DMS 273 (cell line): Measurements from ENCODE around the gene NVL.
"Not testable (repeated sequence)": the region's sequence is repeated elsewhere in the genome, so short reads cannot be mapped to it uniquely, and the experiment has no call there.

Source experiments
- DNase-seq: peaks from one replicate; lab custom pipeline; 2025; ENCODE audit not compliant: unreplicated experiment; lab: John Stamatoyannopoulos, UW

The NVL gene

DNA sequence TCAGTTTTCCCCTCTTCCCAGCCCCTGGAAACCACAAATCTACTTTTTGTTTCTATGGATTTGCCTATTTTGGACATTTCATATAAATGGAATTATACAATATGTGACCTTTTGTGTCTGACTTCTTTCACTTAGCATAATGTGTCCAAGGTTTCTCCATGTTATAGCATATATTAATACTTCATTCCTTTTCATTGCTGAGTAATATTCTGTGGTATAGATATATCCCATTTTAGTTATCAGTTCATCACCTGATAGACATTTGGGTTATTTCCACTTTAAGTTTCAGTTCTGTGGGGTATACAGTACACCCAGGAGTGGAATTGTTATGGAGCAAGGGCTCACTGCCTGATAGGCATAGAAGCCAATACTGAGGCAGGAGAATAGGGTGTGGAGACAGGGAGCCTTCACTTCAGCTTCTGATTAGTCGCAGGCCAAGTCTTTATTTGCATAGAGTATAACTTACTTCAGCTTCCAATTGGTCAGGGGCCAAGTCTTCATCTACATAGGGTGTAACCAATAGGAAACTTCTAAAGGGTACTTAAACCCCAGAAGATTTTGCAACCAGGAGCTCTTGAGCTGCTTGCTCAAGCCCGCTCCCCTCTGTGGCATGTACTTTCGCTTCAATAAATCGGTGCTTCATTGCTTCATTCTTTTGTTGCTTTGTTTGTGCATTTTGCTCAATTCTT, 8.3 kb upstream of the NVL start:
- DNase-seq: peak; percentile 12

DNA sequence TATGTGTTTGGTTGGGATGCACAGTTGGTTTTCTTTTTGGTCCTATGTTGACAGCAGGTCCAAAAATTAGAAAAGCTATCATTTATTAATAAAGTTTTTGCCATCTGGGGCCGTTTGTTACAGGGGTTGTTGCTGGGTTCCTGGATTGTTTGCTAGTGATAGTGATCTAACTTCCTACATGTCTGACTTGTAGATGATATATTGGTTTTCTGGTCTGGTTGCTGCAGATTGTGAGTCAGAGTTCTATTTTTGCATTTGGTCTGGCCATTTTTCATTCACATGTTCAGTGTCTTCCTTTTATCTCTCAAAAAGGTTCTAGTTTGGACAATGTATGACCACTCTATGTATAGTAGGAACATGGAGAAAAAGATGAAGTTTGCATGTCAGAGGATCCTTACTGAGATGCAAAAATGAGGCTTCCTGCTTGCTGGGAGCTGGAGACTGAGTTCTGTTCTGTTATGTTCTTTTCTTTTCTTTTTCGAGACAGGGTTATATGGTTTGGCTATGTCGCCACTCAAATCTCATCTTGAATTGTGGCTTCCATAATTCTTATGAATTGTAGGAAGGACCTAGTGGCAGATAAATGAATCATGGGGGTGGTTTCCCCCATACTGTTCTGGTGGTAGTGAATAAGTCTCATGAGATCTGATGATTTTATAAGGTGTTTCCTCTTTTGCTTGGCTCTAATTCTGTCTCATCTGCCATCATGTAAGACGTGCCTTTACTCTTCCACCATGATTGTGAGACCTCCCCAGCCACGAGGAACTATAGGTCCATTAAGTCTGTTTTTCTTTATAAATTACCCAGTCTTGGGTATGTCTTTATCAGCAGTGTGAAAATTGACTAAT, 4.2 kb upstream of the NVL start:
- DNase-seq: no peak

DNA sequence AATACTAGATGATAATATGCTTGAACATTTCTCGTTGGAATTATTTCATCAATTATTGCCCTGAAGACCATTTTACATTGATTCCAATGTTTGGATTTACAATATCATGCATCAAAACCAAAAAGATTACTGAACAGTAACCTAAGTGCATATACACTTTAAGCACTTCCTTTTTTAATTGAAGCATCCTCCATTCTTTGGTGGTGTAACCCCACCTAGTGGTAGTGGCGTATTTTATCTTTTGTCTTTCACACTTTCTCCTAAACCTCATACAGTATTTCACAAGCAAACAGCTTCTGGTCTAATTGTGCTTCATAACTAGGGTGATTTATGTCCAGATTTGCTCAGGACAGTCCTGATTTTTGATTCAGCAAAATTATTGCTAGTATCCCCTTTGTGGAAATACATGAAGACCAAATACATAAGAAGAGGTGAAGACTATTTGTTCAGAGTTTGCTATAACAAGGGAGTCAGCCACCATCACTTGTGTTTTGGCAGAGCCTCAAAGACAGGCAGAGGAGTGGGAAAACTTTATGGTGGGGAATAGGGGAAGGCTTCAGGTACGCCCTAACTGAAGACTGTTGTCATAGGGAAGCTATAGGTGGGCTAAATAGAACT, 3.4 kb upstream of the NVL start:
- DNase-seq: peak; percentile 80

DNA sequence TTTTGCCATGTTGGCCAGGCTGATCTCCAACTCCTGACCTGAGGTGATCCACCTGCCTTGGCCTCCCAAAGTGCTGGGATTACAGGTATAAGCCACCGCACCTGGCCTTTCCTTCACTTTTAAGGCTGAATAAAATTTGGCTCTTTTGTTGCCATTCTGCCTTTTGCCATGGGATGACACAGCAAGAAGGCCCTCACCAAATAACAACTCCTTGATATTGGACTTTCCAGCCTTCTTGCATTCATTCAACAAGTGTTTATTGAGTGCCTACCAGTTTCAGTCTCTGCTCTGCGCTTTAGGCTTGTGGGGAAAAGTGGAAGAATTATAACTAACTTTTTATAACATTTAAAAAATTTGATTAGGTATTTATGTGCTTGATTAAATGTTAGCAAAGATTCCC, 1.9 kb upstream of the NVL start:
- DNase-seq: no peak

GRCh38 chr1:224331326-224331725, 1.4 kb upstream of the NVL start:
- no peak for DNase-seq

DNA sequence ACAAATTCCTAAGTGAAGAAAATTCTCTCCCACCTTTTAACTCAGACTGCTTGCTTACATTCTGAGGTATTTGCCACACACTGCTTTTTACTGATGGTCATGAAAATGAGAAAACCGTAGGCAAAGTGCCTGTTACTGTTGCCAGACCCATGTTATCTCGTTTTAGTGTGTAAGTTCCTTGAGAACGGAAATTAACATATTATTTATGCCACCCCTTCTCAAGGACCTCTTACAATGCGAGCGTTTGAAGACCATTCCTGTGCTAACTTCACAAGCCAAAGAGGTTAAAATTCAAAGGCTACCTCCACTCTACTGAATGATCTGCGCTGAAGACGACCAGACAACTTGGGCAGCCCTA, 509 bp downstream of the NVL start:
- no peak for DNase-seq

- DNase-seq: no peak
Measured at GRCh38 chr1:224328644-224329043, 1.3 kb downstream of the NVL start.

DNA sequence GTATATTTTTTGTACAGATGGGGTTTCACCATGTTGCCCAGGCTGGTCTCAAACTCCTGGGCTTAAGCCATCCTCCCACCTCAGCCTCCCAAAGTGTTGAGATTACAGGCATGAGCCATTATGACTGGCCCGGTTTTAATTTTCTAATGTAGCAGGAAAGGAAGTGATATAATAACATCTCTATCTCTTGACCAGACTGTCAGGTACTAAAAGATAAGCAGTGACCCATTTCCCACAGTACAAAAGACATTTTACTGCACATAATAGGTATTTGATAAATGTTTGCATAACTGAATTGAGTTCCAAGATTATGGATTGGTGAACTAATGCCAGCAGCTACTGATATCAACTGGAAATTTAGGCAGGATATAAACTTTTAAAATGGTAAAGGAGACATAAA, 4.0 kb downstream of the NVL start:
- DNase-seq: no peak

DNA sequence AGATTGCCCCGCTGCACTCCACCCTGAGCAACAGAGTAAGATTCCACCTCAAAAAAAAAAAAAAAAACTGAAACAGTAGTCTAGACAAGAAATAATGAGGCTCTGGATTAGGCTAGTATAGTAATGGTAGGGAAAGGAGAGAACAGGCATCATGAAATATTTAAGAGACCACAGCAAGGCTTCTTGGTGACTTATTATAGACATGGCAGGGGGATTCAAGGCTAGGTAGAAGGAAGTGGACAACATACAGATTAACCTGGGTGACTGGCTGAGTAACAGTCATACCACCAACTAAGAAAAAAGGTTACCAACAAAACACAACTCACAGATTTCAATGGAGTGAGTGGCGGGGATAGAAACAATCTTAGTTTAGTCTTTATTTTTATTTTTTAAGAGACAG, 8.3 kb downstream of the NVL start:
- DNase-seq: no peak

DNA sequence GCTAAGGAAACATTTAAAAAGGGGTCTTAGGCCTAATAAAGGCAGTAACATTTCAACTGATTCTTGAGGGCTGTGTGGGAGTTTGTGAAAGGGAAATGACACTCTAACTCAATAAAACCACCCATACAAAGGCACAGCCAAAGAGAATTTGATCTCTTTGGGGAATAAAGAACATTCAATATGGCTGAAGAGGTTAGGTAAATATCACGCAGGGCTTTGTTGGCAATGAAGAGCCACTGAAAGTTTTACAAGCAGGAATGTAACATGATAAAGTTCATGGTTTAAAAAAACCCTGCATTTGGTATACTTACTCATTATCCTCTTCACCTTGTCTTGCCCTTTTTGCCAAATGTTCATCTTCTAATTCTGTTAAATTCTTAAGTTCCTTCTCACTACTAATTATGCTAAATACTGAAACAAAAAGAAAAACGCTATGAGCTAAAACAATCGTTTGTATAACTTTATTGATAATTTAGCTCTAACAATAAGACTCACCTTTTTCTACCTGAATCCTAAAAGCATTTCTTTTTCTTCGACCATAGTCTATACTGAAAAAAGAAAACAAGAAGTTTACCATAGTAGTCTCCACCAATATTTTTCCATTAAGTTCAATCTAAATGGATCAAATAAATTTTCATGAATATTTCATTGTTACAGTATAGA, 12.5 kb downstream of the NVL start:
- DNase-seq: no peak

GRCh38 chr1:224312025-224312424, 17.9 kb downstream of the NVL start:
- no peak for DNase-seq

DNA sequence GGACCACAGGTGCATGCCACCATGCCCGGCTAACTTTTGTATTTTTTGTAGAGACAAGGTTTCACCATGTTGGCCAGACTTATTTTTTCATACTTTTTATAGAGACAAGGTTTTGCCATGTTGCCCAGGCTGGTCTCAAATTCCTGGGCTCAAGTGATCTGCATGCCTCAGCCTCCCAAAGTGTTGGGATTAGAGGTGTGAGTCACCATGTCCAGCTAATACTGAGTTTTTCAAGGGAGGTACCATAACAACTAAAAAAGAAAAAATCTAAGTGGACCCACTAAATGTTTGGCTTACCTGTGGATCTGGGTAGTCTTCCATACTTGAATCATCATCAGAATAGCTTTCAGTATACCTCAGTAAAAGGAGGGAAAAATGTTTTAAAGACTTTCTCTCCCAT, 18.5 kb downstream of the NVL start:
- DNase-seq: not testable (repeated sequence)

GRCh38 chr1:224308064-224308463, 21.9 kb downstream of the NVL start:
- no peak for DNase-seq

DNA sequence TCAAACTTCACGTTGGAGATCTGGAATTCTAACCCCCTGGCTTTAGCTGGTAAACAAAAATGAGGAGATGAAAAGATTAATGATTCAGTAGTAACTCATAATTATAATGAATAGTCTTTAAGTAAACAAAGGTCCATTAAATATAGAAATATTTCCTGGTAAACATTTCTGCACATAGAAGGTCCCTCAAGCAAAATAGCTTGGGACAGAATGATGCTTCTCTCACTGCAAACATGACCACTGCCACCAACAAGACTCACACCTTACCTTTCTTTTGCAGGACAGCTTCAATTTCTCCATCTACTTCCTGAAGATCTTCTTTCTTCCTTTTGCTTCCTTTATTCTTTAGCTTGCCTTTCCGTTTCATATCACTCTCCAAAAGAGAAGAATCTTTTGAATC, 25.2 kb downstream of the NVL start:
- no peak for DNase-seq

DNA sequence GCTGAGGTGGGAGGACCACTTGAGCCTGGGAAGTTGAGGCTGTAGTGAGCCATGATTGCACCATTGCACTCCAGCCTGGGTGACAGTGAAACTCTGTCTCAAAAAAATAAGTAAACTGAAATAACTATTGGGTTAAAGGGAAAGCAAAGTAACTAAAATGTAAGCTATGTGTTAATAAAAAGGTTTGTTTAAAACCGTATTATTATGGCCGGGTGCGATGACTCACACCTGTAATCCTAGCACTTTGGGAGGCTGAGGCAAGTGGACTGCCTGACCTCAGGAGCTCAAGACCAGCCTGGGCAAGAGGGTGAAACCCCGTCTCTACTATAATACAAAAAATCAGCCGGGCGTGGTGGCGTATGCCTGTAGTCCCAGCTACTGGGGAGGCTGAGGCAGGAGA, 27.0 kb downstream of the NVL start:
- no peak for DNase-seq

GRCh38 chr1:224301391-224301790, 28.6 kb downstream of the NVL start:
- no peak for DNase-seq

DNA sequence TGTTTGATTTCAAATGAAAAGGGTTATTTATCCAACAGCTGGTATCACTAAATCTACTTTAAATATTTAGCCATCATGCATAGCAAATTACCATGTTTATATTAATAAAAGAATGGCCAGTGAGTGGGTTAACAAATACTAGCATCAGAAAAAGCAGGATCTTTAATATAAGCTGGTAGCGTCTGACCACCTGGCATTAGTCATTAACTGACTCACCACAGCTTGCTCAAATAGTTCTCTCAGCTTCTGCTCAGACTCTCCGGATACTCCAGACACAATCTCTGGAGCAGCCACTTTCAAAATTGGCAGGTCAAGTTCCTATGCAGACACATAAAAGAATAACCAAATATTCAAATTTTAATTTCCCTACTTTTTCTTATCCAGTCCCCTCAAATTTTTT, 29.6 kb downstream of the NVL start:
- no peak for DNase-seq

DNA sequence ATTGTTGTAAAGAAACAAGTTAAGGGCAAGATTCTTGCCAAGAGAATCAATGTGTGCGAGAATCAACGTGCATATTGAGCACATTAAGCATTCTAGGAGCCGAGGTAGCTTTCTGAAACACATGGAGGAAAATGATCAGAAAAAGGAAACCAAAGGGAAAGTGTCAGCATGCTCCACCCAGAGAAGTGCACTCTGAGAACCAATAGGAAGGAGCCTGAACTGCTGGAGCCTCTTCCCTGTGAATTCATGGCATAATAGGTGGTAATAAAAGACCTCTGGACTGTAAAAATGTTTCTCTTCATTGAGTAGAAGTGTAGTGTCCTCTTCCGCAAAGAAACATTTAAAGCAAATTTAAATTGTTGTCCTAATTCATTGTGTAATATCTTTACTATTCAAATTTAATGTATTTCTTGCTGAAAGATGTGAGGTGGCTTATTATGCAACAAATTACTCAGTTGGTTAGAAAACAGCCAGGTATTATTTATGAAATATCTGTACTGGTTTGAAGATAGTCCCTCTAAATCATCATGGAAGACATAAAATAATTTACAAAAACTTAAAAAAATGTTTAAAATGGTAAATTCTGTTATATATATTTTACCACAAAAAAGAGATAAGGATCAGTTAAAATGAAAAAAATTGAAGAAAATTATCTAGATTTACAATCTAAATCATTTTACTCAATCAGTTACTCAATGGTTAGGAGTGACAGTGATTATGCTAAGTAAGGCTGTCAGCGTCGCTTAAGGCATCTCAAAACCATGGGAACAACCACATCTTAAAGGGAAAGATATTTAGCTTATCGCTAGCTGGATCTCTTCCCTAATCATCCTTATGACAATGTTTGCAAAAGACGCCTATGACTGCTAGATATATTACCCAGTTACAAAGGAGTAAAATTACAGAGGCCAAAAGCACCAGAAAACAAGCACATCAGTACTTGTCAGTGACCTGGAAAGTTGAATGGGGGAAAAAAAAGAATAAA, 31.3 kb downstream of the NVL start:
- no peak for DNase-seq

DNA sequence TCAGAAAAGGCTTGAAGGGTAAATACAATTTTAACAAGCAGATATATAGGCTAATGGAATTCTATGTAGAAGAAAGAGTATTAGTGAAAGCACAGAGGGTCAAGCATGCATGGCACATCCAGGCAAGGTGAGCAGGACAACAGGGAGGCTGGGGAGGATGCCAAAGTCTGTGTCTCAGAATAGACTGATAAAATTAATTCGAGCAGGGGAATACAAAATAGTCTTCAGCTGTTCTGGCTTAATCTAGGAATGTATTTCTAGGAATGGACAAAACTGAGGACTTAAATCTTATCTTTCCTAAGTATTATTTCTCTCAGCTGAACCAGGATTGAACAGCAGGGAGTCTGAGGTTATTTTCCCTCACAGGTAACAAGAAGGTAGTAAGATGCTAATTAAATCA, 35.2 kb downstream of the NVL start:
- DNase-seq: no peak

GRCh38 chr1:224292419-224292818, 37.6 kb downstream of the NVL start:
- DNase-seq: no peak

DNA sequence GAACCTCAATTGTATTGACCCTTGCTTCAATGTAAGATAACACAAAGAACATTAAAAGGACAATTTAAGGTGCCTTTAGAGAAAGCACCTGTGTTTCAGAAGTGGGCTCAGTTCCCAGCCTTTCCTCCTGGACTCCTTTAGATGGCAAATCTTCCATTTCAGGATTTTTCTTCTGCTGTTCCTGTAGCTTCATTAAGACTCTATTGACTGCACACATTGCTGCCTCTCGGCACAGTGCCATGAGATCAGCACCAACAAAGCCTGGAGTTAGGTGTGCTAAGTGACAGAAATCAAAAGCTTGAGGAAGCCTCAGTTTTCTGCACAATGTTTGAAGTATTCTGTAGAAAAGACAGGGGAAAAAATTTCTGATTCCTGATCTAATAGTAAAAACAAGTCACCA, 40.6 kb downstream of the NVL start:
- DNase-seq: no peak
